Measurements from ENCODE around the gene CFAP74. TPM values are rescaled to one million over a fixed set of nuclear protein-coding genes. Genes with fewer than 3 reads are reported as not detected.

The CFAP74 gene
- total RNA-seq, 1 experiment from 2014 or later = 0.28 TPM

DNA sequence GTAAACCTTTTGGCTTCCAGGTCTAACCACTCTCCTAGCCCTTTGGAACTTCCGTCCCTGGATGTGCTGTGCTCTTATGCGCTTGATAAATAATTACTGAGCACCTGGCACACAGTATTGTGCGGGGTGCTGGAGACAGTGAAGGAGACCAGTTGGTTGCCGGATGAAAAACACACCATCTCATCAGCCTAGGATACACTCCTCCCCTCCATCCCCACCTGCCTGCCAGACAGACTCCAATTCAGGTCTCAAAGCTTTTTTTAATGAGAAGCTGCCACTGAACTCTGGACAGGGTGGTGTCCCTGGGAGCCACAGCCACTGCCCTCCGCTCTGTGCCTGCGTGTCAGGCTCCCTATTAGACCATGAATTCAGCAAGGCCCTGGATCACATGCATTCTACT lies 121.9 kb downstream of the CFAP74 start:
- Histone ChIP-seq H2BK20ac (ENCODE audit: low read depth, low read length, poor library complexity, severe bottlenecking) (no peak overlapping the region), H2BK120ac (ENCODE audit: low read depth, low read length, poor library complexity, severe bottlenecking) (no peak overlapping the region), H3K4ac (ENCODE audit: low read depth, low read length) (no peak overlapping the region), H3K23ac (ENCODE audit: insufficient read length, low read depth, low read length) (no peak overlapping the region), H3K4me2 (ENCODE audit: insufficient read depth, insufficient read length, low read length) (no peak overlapping the region), H2AK5ac (ENCODE audit: insufficient read length, low read length) (no peak overlapping the region), H4K5ac (ENCODE audit: insufficient read length, low read depth, low read length) (no peak overlapping the region), H4K20me1 (ENCODE audit: control insufficient read depth, insufficient read depth, insufficient read length) (peaks cover 3% of the 10 kb centered on the region), H2AFZ (ENCODE audit: low read length) (no peak overlapping the region), H4K91ac (ENCODE audit: insufficient read length, low read depth, low read length) (no peak overlapping the region), H2BK5ac (ENCODE audit: insufficient read length, low read length) (no peak overlapping the region), H3K18ac (ENCODE audit: insufficient read length, low read depth, low read length) (no peak overlapping the region), H3K14ac (ENCODE audit: insufficient read depth, low read length) (no peak overlapping the region), H3K79me1 (ENCODE audit: insufficient read depth, low read depth, low read length, poor library complexity, severe bottlenecking) (no peaks in the 10 kb centered on the region), H3K79me2 (ENCODE audit: insufficient read depth, low read length) (peaks cover 67% of the 10 kb centered on the region), H3K4me1 (ENCODE audit: insufficient read depth, low read length) (no peaks in the 10 kb centered on the region; the same call in 1 of the 2 replicates), H3K23me2 (ENCODE audit: insufficient read length, low read depth, low read length, poor library complexity, severe bottlenecking) (no peaks in the 10 kb centered on the region), H3K9ac (ENCODE audit: extremely low read depth, insufficient read length, low read length) (no peak overlapping the region), H3T11ph (ENCODE audit: low read length) (no peak overlapping the region), H2BK12ac (ENCODE audit: insufficient read length, low read depth, low read length) (no peak overlapping the region), H3K27ac (ENCODE audit: insufficient read length, low read depth, low read length) (no peak overlapping the region), H3K56ac (ENCODE audit: insufficient read length, low read depth, low read length) (no peak overlapping the region), H4K8ac (replicated peaks; ENCODE audit: insufficient read length, low read depth, low read length) (no peak overlapping the region), H3K9me3 (ENCODE audit: control insufficient read depth, low read depth, low read length) (no peaks in the 10 kb centered on the region), H3K27me3 (ENCODE audit: insufficient read depth, low read length) (no peaks in the 10 kb centered on the region), H2BK15ac (ENCODE audit: low read depth, low read length) (no peak overlapping the region)
- H3K9me3 Mint-ChIP-seq = peaks cover 0 to 5% of the 10 kb centered on the region in 2 experiments; a peak in 1 of 5 replicates
- H3K27me3 Mint-ChIP-seq (ENCODE audit: low read depth) = no peaks in the 10 kb centered on the region
- H3K36me3 Mint-ChIP-seq (ENCODE audit: insufficient read depth in 1 of 3, low read depth in 3 of 3) = peaks cover 20 to 25% (median 24%) of the 10 kb centered on the region in 3 experiments
- H3K27ac Mint-ChIP-seq = peak overlapping the region; percentile 19 to 90 (median 84); a peak in 5 of 7 replicates
- H3K4me1 Mint-ChIP-seq = peaks cover 28 to 41% of the 10 kb centered on the region in 2 experiments
- no peak for DNase-seq
- no CpG with 5 or more reads among the region's 6 CpGs for WGBS (ENCODE audit: extremely low coverage, insufficient read length, low lambda C conversion rate)
- H3K4me3 Mint-ChIP-seq = no peak overlapping the region; a peak in 1 of 5 replicates
- TF ChIP-seq, protein P1, sequence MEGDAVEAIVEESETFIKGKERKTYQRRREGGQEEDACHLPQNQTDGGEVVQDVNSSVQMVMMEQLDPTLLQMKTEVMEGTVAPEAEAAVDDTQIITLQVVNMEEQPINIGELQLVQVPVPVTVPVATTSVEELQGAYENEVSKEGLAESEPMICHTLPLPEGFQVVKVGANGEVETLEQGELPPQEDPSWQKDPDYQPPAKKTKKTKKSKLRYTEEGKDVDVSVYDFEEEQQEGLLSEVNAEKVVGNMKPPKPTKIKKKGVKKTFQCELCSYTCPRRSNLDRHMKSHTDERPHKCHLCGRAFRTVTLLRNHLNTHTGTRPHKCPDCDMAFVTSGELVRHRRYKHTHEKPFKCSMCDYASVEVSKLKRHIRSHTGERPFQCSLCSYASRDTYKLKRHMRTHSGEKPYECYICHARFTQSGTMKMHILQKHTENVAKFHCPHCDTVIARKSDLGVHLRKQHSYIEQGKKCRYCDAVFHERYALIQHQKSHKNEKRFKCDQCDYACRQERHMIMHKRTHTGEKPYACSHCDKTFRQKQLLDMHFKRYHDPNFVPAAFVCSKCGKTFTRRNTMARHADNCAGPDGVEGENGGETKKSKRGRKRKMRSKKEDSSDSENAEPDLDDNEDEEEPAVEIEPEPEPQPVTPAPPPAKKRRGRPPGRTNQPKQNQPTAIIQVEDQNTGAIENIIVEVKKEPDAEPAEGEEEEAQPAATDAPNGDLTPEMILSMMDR (conservative IDR thresholded peaks at IDR 0.05) = no peak
